ENCODE measurements around the gene FKBP4. TPM values are rescaled to one million over a fixed set of nuclear protein-coding genes. Genes with fewer than 3 reads are reported as not detected.
A peak's percentile ranks its signal among the peaks of the same experiment; 100 is the strongest.

FKBP4 gene
- total and polyA plus RNA-seq, 9 of the 15 experiments (the other 6 are each of a cell fraction or from before 2014, with no cell fraction given), result 16.3 to 154 (median 90.1) TPM

DNA sequence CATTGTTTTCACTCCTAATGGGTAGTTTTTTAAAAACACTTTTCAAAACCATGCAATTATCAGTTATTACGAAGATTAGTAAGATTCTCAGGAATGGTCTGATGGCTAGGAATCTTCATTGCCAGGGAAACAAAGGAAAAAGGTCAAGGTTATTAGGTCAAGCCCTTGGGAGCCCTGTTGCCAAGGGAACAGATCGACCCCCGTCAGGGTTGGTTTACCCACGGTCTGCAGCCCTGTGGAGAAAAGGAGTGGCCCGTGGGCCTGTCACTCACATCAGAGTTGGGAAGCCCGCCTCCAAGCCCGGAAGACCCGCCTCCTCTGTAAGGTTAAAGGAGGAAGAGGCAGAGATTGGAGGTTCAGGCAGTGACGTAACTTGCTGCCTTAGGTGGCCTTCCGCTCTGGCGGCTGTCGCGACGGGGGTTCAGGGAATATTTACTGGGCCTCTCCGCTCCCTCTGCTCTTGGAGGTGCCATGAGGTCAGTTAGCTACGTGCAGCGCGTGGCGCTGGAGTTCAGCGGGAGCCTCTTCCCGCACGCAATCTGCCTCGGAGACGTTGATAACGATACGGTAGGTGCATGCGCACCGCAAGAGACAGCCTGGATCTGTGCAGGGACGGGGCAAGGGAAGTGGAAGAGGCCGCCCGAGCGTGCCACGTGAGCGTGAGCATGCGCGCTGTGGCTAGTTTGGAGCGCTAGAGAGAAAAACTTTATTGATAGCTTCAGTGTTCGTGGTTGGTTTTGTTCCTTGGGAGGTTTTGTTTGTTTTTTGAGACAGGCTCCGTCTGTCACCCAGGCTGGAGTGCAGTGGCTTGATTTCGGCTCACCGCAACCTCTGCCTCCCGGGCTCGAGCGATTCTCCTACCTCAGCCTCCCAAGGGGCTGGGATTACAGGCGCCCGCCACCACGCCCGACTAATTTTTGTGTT is 17.8 kb downstream of the FKBP4 start, which contains the start of gene ITFG2 (continued):
- TF ChIP-seq, protein P1, sequence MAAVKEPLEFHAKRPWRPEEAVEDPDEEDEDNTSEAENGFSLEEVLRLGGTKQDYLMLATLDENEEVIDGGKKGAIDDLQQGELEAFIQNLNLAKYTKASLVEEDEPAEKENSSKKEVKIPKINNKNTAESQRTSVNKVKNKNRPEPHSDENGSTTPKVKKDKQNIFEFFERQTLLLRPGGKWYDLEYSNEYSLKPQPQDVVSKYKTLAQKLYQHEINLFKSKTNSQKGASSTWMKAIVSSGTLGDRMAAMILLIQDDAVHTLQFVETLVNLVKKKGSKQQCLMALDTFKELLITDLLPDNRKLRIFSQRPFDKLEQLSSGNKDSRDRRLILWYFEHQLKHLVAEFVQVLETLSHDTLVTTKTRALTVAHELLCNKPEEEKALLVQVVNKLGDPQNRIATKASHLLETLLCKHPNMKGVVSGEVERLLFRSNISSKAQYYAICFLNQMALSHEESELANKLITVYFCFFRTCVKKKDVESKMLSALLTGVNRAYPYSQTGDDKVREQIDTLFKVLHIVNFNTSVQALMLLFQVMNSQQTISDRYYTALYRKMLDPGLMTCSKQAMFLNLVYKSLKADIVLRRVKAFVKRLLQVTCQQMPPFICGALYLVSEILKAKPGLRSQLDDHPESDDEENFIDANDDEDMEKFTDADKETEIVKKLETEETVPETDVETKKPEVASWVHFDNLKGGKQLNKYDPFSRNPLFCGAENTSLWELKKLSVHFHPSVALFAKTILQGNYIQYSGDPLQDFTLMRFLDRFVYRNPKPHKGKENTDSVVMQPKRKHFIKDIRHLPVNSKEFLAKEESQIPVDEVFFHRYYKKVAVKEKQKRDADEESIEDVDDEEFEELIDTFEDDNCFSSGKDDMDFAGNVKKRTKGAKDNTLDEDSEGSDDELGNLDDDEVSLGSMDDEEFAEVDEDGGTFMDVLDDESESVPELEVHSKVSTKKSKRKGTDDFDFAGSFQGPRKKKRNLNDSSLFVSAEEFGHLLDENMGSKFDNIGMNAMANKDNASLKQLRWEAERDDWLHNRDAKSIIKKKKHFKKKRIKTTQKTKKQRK (IDR thresholded peaks at IDR 0.05; ENCODE audit: borderline replicate concordance, low read depth, low read length), result peak; percentile 85; the same call in 1 of the 2 replicates
- TF ChIP-seq SAFB (IDR thresholded peaks at IDR 0.05; ENCODE audit: borderline replicate concordance, low read depth, low read length), result no peak
- no peak for TF ChIP-seq MCM5 (IDR thresholded peaks at IDR 0.05; ENCODE audit: low read depth)
- TF ChIP-seq ZNF274 (IDR thresholded peaks at IDR 0.05; ENCODE audit: borderline replicate concordance, low read depth, low read length), result no peak
- TF ChIP-seq THRB (CRISPR knock-in tag; conservative IDR thresholded peaks at IDR 0.05), result no peak
- 0 out of 2 replicates have a peak, but pooled peaks have one; percentile 18 for TF ChIP-seq ZNF609 (CRISPR knock-in tag; IDR thresholded peaks at IDR 0.05; ENCODE audit: borderline replicate concordance)
- TF ChIP-seq ETS2 (tag; IDR thresholded peaks at IDR 0.05; ENCODE audit: borderline replicate concordance, poor library complexity, severe bottlenecking), result no peak
- TF ChIP-seq KAT2B (IDR thresholded peaks at IDR 0.05; ENCODE audit: low read depth, low read length), result no peak
- TF ChIP-seq NR2C1 (IDR thresholded peaks at IDR 0.05), result peak; percentile 90
- peak; percentile 92 for TF ChIP-seq NR2C1 (tag; IDR thresholded peaks at IDR 0.05)
- TF ChIP-seq, protein P2, sequence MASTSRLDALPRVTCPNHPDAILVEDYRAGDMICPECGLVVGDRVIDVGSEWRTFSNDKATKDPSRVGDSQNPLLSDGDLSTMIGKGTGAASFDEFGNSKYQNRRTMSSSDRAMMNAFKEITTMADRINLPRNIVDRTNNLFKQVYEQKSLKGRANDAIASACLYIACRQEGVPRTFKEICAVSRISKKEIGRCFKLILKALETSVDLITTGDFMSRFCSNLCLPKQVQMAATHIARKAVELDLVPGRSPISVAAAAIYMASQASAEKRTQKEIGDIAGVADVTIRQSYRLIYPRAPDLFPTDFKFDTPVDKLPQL (IDR thresholded peaks at IDR 0.05; ENCODE audit: extremely low read depth, insufficient read length), result no peak
- TF ChIP-seq PCBP2 (IDR thresholded peaks at IDR 0.05; ENCODE audit: low read depth, low read length, poor library complexity, severe bottlenecking), result no peak
- TF ChIP-seq NCOA6 (IDR thresholded peaks at IDR 0.05), result no peak
- no peak for TF ChIP-seq STAG1 (CRISPR knock-in tag; IDR thresholded peaks at IDR 0.05; ENCODE audit: borderline replicate concordance)
- TF ChIP-seq PHTF2 (CRISPR knock-in tag; IDR thresholded peaks at IDR 0.05), result no peak
- no peak for TF ChIP-seq ZBTB1 (CRISPR knock-in tag; IDR thresholded peaks at IDR 0.05; ENCODE audit: borderline replicate concordance, low read depth)
